Neural cell (in vitro differentiated cells): ENCODE measurements around the gene RAPGEF5. TPM values are rescaled to one million over a fixed set of nuclear protein-coding genes. Genes with fewer than 3 reads are reported as not detected.

Experiments used
- H2AFZ ChIP-seq: fragments of 200-600, 300-800 bp; sonication (generic), shearing (Covaris generic); 2 replicates; pipeline ENCODE4 v1.6.0; 2014; ENCODE audit warnings: low read depth, mild to moderate bottlenecking, antibody characterized with exemption, low read length, moderate library complexity
- H3F3A ChIP-seq: fragments of 200-600 bp; shearing (Covaris generic); 2 replicates; pipeline ENCODE4 v1.6.1; 2016; ENCODE audit warnings: mild to moderate bottlenecking, moderate library complexity, mixed read lengths, antibody characterized with exemption, low read length; ENCODE audit not compliant: insufficient read depth, poor library complexity, severe bottlenecking
- H3K27ac ChIP-seq: fragments of 200-600, 300-800 bp; sonication (generic), shearing (Covaris generic); 2 replicates; pipeline ENCODE4 v1.5.1; 2014; ENCODE audit warnings: mild to moderate bottlenecking, low read length, moderate library complexity
- H3K27me3 ChIP-seq: fragments of 300-800, 200-600 bp; sonication (generic), shearing (Covaris generic); 2 replicates; pipeline ENCODE4 v1.6.0; 2014; ENCODE audit warnings: mild to moderate bottlenecking, low read depth, low read length, moderate library complexity; ENCODE audit not compliant: insufficient read depth
- H3K36me3 ChIP-seq: fragments of 300-800, 200-600 bp; sonication (generic), shearing (Covaris generic); 2 replicates; pipeline ENCODE4 v1.5.1; 2014; ENCODE audit warnings: mild to moderate bottlenecking, antibody characterized with exemption, low read length, moderate library complexity; ENCODE audit not compliant: insufficient read depth
- H3K4me2 ChIP-seq: fragments of 300-800, 200-600 bp; sonication (generic), shearing (Covaris generic); 2 replicates; pipeline ENCODE4 v1.6.0; 2014; ENCODE audit warnings: mild to moderate bottlenecking, low read length
- H3K4me3 ChIP-seq: fragments of 300-800, 200-600 bp; sonication (generic), shearing (Covaris generic); 2 replicates; pipeline ENCODE4 v1.5.1; 2014; ENCODE audit warnings: mild to moderate bottlenecking, low read length, moderate library complexity
- H3K79me2 ChIP-seq: fragments of 200-600 bp; shearing (Covaris generic); replicated peaks from 2 replicates; pipeline ENCODE4 v1.6.0; 2014; ENCODE audit warnings: mild to moderate bottlenecking, low read length, moderate library complexity; ENCODE audit not compliant: insufficient read depth
- H3K9ac ChIP-seq: fragments of 300-800, 200-600 bp; sonication (generic), shearing (Covaris generic); 2 replicates; pipeline ENCODE4 v1.6.1; 2016; ENCODE audit warnings: mild to moderate bottlenecking, low read length, mixed read lengths
- H3K9me2 ChIP-seq: fragments of 200-600 bp; shearing (Covaris generic); 2 replicates; pipeline ENCODE4 v1.6.1; 2016; ENCODE audit warnings: mild to moderate bottlenecking, low read length, mixed read lengths; ENCODE audit not compliant: insufficient read depth
- H3K9me3 ChIP-seq: fragments of 200-600, 300-800 bp; sonication (generic), shearing (Covaris generic); 2 replicates; pipeline ENCODE4 v1.6.1; 2016; ENCODE audit warnings: mild to moderate bottlenecking, mixed run types, low read length, moderate library complexity, mixed read lengths
- H4K20me1 ChIP-seq: fragments of 200-600 bp; shearing (Covaris generic); 2 replicates; pipeline ENCODE4 v1.6.1; 2016; ENCODE audit warnings: mild to moderate bottlenecking, mixed run types; ENCODE audit not compliant: insufficient read depth
- CTCF ChIP-seq: fragments of 450-650 bp; IDR thresholded peaks from 2 replicates; pipeline ENCODE4 v1.5.1; 2014; ENCODE audit warnings: antibody characterized with exemption, mild to moderate bottlenecking, moderate library complexity; ENCODE audit not compliant: poor library complexity, severe bottlenecking
- EP300 ChIP-seq: fragments of 450-650 bp; conservative IDR thresholded peaks from 2 replicates; pipeline ENCODE4 v1.6.1; 2014; ENCODE audit warnings: antibody characterized with exemption, mild to moderate bottlenecking, moderate library complexity; ENCODE audit not compliant: poor library complexity, severe bottlenecking
- EZH2 ChIP-seq: fragments of 200-600, 300-800 bp; shearing (Covaris generic), sonication (generic); IDR thresholded peaks from 2 replicates; pipeline ENCODE4 v1.6.1; 2014; ENCODE audit warnings: antibody characterized with exemption, low read length, borderline replicate concordance, mild to moderate bottlenecking; ENCODE audit not compliant: insufficient read depth, poor library complexity, severe bottlenecking
- POLR2AphosphoS5 ChIP-seq: IDR thresholded peaks from 2 replicates; pipeline ENCODE4 v1.6.1; 2012
- RAD21 ChIP-seq: fragments of 450-650 bp; conservative IDR thresholded peaks from 2 replicates; pipeline ENCODE4 v1.6.1; 2014; ENCODE audit warnings: antibody characterized with exemption, mild to moderate bottlenecking, moderate library complexity
- SMC3 ChIP-seq: fragments of 450-650 bp; conservative IDR thresholded peaks from 2 replicates; pipeline ENCODE4 v1.6.1; 2014; ENCODE audit warnings: antibody characterized with exemption, mild to moderate bottlenecking, moderate library complexity; ENCODE audit not compliant: poor library complexity
- polyA plus RNA-seq: library from polyadenylated mRNA; depleted of rRNA; stranded (reverse); fragments of >200 nt; gene quantifications from 2 replicates; pipeline ENCODE4 v1.2.3, GENCODE V29; 2014
- TF ChIP-seq, protein P1 (sequence below): IDR thresholded peaks from 2 replicates; pipeline ENCODE4 v1.6.1; 2012; ENCODE audit warnings: borderline replicate concordance

Gene RAPGEF5
- polyA plus RNA-seq, 1 donor from 2014 or later, result 48.0 TPM

- Histone ChIP-seq H3K4me3 (no peak overlapping the region), H3K4me2 (no peak overlapping the region), H3K27ac (no peak overlapping the region), H3F3A (no peaks in the 10 kb centered on the region), H2AFZ (no peak overlapping the region), H3K9ac (no peak overlapping the region), H3K27me3 (no peaks in the 10 kb centered on the region), H4K20me1 (no peaks in the 10 kb centered on the region), H3K79me2 (no peaks in the 10 kb centered on the region), H3K9me2 (no peaks in the 10 kb centered on the region), H3K36me3 (no peaks in the 10 kb centered on the region), H3K9me3 (no peaks in the 10 kb centered on the region)
- TF ChIP-seq, protein P1, sequence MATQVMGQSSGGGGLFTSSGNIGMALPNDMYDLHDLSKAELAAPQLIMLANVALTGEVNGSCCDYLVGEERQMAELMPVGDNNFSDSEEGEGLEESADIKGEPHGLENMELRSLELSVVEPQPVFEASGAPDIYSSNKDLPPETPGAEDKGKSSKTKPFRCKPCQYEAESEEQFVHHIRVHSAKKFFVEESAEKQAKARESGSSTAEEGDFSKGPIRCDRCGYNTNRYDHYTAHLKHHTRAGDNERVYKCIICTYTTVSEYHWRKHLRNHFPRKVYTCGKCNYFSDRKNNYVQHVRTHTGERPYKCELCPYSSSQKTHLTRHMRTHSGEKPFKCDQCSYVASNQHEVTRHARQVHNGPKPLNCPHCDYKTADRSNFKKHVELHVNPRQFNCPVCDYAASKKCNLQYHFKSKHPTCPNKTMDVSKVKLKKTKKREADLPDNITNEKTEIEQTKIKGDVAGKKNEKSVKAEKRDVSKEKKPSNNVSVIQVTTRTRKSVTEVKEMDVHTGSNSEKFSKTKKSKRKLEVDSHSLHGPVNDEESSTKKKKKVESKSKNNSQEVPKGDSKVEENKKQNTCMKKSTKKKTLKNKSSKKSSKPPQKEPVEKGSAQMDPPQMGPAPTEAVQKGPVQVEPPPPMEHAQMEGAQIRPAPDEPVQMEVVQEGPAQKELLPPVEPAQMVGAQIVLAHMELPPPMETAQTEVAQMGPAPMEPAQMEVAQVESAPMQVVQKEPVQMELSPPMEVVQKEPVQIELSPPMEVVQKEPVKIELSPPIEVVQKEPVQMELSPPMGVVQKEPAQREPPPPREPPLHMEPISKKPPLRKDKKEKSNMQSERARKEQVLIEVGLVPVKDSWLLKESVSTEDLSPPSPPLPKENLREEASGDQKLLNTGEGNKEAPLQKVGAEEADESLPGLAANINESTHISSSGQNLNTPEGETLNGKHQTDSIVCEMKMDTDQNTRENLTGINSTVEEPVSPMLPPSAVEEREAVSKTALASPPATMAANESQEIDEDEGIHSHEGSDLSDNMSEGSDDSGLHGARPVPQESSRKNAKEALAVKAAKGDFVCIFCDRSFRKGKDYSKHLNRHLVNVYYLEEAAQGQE, result no peak
- TF ChIP-seq EP300 (no peak), CTCF (no peak), RAD21 (no peak), POLR2AphosphoS5 (no peak), EZH2 (no peak)
Measured at GRCh38 chr7:22393913-22394729, 37.2 kb upstream of the RAPGEF5 start.

DNA sequence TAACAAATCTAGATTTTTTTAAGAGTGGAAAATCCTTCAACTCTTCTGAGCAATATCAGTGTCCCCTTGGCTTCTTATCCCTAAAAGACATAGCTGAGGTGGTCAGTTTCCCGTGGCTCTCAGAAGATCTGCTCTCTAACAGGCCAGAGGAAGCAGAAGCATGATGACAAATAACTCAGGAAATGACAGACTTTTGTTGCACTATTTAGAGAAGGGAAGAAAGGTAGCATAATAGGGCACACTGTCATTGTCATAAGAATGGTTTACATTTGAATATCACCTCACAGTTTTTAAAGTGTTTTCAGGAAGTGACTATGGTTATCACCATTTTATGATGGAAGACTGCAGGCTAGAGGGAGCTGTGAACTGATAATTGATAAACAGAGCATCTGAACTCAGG, 33.6 kb upstream of the RAPGEF5 start:
- Histone ChIP-seq H3K9me3 (no peaks in the 10 kb centered on the region), H3K36me3 (no peaks in the 10 kb centered on the region), H3K79me2 (no peaks in the 10 kb centered on the region), H3K27me3 (no peaks in the 10 kb centered on the region), H3K4me2 (no peak overlapping the region), H3K27ac (no peak overlapping the region), H3K9ac (no peak overlapping the region), H4K20me1 (no peaks in the 10 kb centered on the region), H3F3A (no peaks in the 10 kb centered on the region), H3K9me2 (no peaks in the 10 kb centered on the region), H3K4me3 (no peak overlapping the region), H2AFZ (no peak overlapping the region)
- no peak for TF ChIP-seq EZH2
- TF ChIP-seq RAD21, result no peak
- no peak for TF ChIP-seq SMC3
- TF ChIP-seq, protein P1, result no peak
- no peak for TF ChIP-seq CTCF
- TF ChIP-seq EP300, result no peak
- no peak for TF ChIP-seq POLR2AphosphoS5
